ENCODE data around the gene CCDC9. TPM values are rescaled to one million over a fixed set of nuclear protein-coding genes. Genes with fewer than 3 reads are reported as not detected.
A peak's percentile ranks its signal among the peaks of the same experiment; 100 is the strongest.

CCDC9 gene
- total and polyA plus RNA-seq, 2 of the 13 experiments (the other 11 are each of a cell fraction or from before 2014, with no cell fraction given) = 2.9 to 6.3 TPM

DNA sequence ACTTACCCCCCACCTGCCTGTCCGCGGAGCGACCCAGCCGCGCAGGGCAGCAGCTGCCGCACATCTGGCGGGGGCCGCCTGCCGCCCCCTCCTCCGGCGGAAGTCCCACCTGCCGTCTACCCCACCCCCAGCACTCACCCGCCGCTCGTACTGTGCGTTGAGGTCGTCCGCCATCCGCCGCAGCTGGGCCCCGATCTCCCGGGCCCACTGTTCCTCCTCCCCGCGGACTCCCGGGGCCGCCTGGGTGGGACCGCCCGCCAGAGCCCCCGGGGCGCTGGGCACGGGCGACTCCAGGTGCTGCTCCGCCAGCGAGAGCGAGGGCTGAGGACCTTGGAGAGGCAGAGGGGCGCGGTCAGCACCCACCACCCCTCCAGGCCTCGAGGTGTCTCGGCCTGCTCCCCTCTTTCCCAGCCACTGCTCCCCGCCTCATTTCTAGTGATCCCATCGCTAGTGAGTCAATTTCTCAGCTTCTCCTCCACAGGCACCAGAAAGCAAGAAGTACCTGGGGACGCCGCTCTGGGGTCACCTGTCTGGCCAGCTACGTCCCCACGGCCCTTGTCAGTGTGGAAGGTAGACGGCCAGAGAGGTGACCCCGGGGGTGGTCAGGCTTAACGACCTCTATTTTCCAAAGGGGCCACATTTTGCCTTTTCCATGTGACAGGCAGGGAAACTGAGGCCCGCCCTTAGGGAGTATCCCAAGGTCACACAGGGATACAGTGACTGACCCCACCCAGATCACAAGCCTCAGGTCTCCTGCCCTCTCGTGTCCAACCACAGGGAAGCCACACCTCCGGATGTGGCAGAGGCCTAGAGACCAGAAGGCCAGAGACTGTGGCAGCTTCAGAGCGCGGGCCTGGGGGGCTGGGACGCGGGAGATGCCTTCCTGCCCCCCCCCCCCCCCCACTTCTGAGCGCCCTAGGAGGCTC, 29.6 kb upstream of the CCDC9 start:
- Histone ChIP-seq H3K4me2 (ENCODE audit: low read depth, low read length) (peak overlapping the region; percentile 94), H2AFZ (ENCODE audit: low read length) (no peak overlapping the region), H3K36me3 (replicated peaks in 1 of 2; ENCODE audit: control insufficient read depth in 1 of 2, insufficient read depth in 2 of 2, low read length in 2 of 2) (peaks cover 12 to 19% of the 10 kb centered on the region in 2 experiments; a peak in 4 of 5 replicates), H3K27me3 (ENCODE audit: control insufficient read depth in 1 of 2, insufficient read depth in 2 of 2, low read length in 2 of 2) (peaks cover 0 to 4% of the 10 kb centered on the region in 2 experiments; a peak in 1 of 5 replicates), H4K20me1 (ENCODE audit: insufficient read depth, low read length) (peaks cover 23% of the 10 kb centered on the region), H3K4me3 (replicated peaks in 1 of 3; ENCODE audit: insufficient read depth in 1 of 3, low read depth in 2 of 3, low read length in 3 of 3) (peak overlapping the region; percentile 94 to 100 (median 95)), H3K9ac (ENCODE audit: insufficient read depth, low read depth, low read length) (peak overlapping the region; percentile 99), H3K4me1 (ENCODE audit: insufficient read depth, low read length) (peaks cover 29% of the 10 kb centered on the region), H3K27ac (ENCODE audit: extremely low read length, insufficient read depth, low read length) (peak overlapping the region; percentile 93), H3K9me3 (ENCODE audit: low read length) (no peaks in the 10 kb centered on the region), H3K79me2 (ENCODE audit: insufficient read depth, low read length) (peaks cover 23% of the 10 kb centered on the region)
- FAIRE-seq (peak; percentile 68), ATAC-seq (peak; percentile 63), DNase-seq (ENCODE audit: low spot score) (peak; percentile 89)
- WGBS (ENCODE audit: low lambda C conversion rate) = 0% methylated on average over 18 of the region's 56 CpGs
- POLR2A ChIA-PET = interaction anchor here (0.6 to 4.3 kb wide), 27 partner anchors 9 to 1759 kb away, joined by 3 to 93 read pairs (median 6); partner anchors contain the start of genes CCDC9, DHX34, INAFM1 and SAE1
- in situ Hi-C loops (cut with HindIII; ENCODE audit: extremely low pct_ligation_motif_present, low pct_unique_long_range_greater_than_20kb) = no loop called here
- intact Hi-C loops (cut with micrococcal nuclease; ENCODE audit: unreplicated experiment) = no loop called here
- CTCF ChIA-PET (ENCODE audit: low intra/inter-chr PET ratio, low total read pairs) = no interaction called here
- BruUV-seq (replicated peaks) = TSS peak; percentile 89
- no peak for TF ChIP-seq E2F2 (CRISPR knock-in tag; IDR thresholded peaks at IDR 0.05; ENCODE audit: borderline replicate concordance)
- peak; percentile 29; the same call in 1 of the 2 replicates for TF ChIP-seq NFYB (CRISPR knock-in tag; IDR thresholded peaks at IDR 0.05)
- TF ChIP-seq ZC3H4 (CRISPR knock-in tag; IDR thresholded peaks at IDR 0.05; ENCODE audit: borderline replicate concordance) = peak; percentile 98
- 0 out of 2 replicates have a peak, but pooled peaks have one; percentile 38 for TF ChIP-seq TEF (CRISPR knock-in tag; IDR thresholded peaks at IDR 0.05)
- peak; percentile 37; the same call in 1 of the 2 replicates for TF ChIP-seq ZBTB2 (CRISPR knock-in tag; IDR thresholded peaks at IDR 0.05; ENCODE audit: low read depth)
- TF ChIP-seq HNF1A (IDR thresholded peaks at IDR 0.05; ENCODE audit: low read depth) = no peak
- no peak for TF ChIP-seq HNF1A (CRISPR knock-in tag; IDR thresholded peaks at IDR 0.05; ENCODE audit: borderline replicate concordance)
- TF ChIP-seq PTBP1 (IDR thresholded peaks at IDR 0.05; ENCODE audit: low read depth, low read length, poor library complexity, severe bottlenecking) = peak; percentile 64
- TF ChIP-seq ESRRA (CRISPR knock-in tag; IDR thresholded peaks at IDR 0.05; ENCODE audit: low read depth) = peak; percentile 90
- TF ChIP-seq ZMAT3 (CRISPR knock-in tag; conservative IDR thresholded peaks at IDR 0.05) = peak; percentile 65
- TF ChIP-seq HNRNPL (IDR thresholded peaks at IDR 0.05; ENCODE audit: low read depth, low read length) = peak; percentile 36; the same call in 1 of the 2 replicates
- TF ChIP-seq ZNF772 (CRISPR knock-in tag; IDR thresholded peaks at IDR 0.05) = 0 out of 2 replicates have a peak, but pooled peaks have one; percentile 29
- TF ChIP-seq MXD1 (CRISPR knock-in tag; IDR thresholded peaks at IDR 0.05) = no peak
- 0 out of 2 replicates have a peak, but pooled peaks have one; percentile 15 for TF ChIP-seq MEIS2 (CRISPR knock-in tag; IDR thresholded peaks at IDR 0.05)
